IPS-18c (cell line): Measurements from ENCODE around the gene SCAPER.
"Not testable (repeated sequence)": the region's sequence is repeated elsewhere in the genome, so short reads cannot be mapped to it uniquely, and the experiment has no call there.

Experiments
- H3K4me3 ChIP-seq: 2 replicates; pipeline ENCODE4 v1.7.0; 2013; ENCODE audit warnings: low read depth, mild to moderate bottlenecking, low read length, moderate library complexity; ENCODE audit not compliant: insufficient read depth
- H3K9me3 ChIP-seq: one replicate; pipeline ENCODE4 v1.6.1; 2013; ENCODE audit warnings: mild to moderate bottlenecking, low read length, moderate library complexity; ENCODE audit not compliant: control insufficient read depth, insufficient read depth

Gene SCAPER

DNA sequence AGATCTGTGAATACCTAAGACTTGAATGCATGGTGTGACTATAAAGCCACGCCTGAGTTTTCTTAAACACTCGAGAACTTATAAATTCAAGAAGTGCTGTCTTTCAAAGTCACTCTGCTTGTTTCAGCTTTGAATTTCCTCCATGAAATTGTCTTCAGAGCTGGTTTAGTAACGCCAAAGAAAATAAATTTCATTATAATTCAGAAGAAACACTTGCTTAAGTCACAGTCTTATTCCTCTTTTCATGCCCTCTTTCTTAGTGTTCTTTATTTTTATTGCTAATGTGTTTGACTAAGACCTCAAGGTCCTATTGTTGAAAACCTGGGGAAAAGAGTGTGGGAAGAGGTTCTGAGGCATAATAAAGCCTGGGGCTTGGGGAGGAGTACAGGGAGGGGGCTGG lies 23.1 kb upstream of the SCAPER start:
- Histone ChIP-seq H3K9me3 (peaks cover 4% of the 10 kb centered on the region), H3K4me3 (no peak overlapping the region)

DNA sequence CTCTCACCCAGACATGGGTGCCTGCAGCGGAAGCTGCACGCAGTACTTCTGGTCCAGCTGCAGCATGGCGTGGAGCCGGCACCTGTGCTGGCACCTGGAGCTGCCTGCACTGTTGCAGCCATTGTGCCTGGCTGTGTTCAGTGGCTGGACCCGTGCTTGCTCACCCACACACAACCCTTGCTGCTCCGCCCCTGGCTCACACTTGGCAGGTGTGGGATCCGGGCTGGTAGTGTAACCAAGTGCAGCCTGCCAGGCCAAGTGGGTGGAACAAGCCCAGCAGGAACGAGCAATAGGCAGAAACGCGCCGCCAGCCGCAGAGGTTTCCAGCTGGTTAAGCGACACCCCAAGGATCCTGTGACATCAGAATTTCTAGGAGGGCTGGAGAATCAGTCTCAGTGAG lies 11.2 kb upstream of the SCAPER start:
- Histone ChIP-seq H3K4me3 (no peak overlapping the region), H3K9me3 (no peaks in the 10 kb centered on the region)

DNA sequence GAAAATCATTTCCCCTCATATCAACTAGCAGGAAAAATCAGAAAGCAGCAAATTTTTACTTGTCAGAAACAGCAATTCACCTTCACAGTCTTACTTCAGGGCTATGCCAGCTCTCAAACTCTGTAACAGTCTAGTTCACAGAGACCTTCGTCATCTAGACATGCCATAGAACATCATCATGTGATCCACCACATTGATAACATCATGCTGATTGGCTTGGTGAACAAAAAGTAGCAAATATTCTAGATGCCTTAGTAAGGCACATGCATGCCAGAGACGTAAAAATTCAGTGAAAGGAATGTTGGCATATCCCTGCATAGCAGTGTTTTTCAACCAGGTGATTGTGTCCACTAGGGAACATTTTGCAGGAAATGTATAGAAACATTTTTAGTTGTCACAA lies 8.6 kb upstream of the SCAPER start:
- Histone ChIP-seq H3K4me3 (no peak overlapping the region), H3K9me3 (no peaks in the 10 kb centered on the region)

DNA sequence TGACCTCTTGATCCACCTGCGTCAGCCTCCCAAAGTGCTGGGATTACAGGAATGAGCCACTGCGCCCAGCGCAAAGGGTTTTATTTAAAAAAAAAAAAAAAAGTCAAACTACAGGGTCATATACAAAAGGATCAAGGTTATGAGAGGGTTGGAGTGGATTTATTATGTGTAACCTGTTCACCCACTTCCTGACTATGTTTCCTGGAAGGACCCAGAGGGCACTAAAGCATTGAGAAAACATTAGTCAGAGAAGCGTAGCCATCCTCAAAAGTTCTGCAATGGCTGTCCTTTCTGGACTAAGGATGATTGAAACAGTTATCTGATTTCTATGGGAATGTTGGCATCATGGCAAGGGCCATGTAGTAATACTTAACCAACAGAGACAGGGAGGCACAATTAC lies 7.3 kb upstream of the SCAPER start:
- no peak overlapping the region for H3K4me3 ChIP-seq

DNA sequence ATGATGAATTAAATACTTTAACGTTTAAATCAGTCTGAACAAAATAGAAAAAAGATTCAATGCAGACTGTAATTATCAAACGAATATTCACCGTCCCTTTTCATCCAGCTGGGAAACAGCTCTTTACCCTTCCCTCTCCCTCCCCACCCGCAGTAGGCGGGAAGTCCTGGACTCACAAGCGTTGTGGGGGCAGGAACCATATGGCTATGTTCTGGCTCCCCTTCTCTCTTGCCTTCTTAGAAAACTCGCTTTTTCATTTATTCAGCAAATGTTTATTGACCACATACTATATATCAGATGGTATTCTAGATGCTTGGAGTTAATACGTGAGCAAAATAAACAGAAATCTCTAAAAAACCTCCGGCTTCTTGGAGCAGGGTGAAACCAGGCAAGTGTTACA lies 715 bp upstream of the SCAPER start:
- peak overlapping the region; percentile 80; the same call in 1 of the 2 replicates for H3K4me3 ChIP-seq
- H3K9me3 ChIP-seq, result no peaks in the 10 kb centered on the region

More for the DNA sequence above, 7.3 kb upstream of the SCAPER start:
- H3K9me3 ChIP-seq, result no peaks in the 10 kb centered on the region

DNA sequence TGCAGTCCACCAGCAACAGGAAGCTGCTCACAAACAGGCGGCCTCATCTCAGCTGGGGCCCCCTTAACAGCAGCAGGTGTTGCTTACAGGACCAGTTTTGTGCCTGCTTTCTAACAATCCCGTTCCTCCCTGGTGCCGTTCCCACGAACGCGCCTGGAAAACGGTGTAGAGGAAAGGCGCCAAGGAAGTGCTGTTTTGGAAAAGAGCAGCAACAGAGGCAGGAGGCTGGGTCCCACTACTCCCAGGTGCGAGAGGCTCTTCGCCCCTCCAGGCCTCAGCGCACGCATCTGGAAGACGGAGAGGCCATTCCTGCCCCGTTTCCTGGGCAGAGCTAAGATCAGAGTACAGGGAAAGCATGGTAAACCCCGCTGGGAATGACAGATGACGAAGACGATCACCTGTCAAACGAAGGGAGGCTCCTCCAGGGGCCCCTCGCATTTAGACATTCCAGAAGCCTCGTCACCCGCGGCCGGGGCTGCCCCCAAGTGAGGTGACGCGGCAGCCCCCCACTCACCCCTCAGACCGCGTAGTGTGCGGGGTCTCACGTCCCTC lies 603 bp downstream of the SCAPER start:
- peak overlapping the region; percentile 80 for H3K4me3 ChIP-seq

DNA sequence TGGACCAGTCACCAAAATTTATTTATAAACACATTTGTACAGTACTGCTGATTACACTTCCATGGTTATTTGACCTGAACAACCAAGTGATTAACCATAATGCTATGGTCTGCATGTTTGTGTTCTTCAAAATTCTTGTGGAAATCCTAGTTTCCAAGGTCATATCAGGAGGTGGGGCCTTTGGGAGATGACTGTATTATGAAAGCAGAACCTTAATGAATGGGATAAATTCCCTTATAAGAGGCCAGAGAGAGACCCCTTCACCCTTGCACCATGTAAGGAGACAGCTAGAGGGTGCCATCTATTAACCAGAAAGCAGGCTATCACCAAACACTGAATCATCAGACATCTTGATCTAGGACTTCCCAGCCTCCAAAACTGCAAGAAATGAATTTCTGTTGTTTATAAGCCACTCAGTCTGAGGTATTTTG lies 1.9 kb downstream of the SCAPER start:
- no peak overlapping the region for H3K4me3 ChIP-seq
- peaks cover 2% of the 10 kb centered on the region for H3K9me3 ChIP-seq

More for the DNA sequence above, 603 bp downstream of the SCAPER start:
- no peaks in the 10 kb centered on the region for H3K9me3 ChIP-seq

DNA sequence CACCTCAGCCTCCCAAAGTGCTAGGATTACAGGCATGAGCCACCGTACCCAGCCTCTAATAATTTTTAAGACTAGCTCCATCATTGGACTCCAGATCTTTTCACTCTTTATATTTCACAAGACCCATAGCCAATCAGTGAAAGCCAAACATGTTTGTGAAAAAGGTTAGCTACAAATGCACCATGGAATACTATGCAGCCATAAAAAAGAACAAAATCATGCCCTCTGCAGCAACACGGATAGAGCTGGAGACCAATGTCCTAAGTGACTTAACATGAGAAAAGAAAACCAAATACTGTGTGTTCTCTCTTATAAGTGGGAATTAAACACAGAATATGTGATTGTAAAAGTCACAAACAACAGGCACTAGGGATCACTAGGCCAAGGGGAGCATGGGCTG lies 3.2 kb downstream of the SCAPER start:
- H3K9me3 ChIP-seq, result peaks cover 2% of the 10 kb centered on the region
- no peak overlapping the region for H3K4me3 ChIP-seq

DNA sequence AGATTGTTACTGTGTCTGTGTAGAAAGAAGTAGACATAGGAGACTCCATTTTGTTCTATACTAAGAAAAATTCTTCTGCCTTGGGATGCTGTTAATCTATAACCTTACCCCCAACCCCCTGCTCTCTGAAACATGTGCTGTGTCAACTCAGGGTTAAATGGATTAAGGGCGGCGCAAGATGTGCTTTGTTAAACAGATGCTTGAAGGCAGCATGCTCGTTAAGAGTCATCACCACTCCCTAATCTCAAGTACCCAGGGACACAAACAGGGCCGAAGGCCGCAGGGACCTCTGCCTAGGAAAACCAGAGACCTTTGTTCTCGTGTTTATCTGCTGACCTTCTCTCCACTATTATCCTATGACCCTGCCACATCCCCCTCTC lies 5.2 kb downstream of the SCAPER start:
- not testable (repeated sequence) for H3K4me3 ChIP-seq, H3K9me3 ChIP-seq

DNA sequence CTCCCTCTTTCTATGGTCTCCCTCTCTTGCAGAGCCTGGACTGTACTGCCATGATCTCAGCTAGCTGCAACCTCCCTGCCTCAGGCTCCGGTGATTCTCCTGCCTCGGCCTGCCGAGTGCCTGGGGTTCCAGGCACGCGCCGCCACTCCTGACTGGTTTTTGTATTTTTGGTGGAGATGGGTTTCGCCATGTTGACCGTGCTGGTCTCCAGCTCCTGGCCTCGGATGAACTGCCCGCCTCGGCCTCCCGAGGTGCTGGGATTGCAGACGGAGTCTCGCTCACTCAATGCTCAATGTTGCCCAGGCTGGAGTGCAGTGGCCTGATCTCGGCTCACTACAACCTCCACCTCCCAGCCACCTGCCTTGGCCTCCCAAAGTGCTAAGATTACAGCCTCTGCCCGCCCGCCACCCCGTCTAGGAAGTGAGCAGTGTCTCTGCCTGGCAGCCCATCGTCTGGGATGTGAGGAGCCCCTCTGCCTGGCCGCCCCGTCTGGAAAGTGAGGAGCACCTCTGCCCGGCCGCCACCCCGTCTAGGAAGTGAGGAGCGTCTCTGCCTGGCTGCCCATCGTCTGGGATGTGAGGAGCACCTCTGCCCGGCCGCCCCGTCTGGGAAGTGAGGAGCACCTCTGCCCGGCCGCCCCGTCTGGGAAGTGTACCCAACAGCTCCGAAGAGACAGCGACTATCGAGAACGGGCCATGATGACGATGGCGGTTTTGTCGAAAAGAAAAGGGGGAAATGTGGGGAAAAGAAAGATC lies 5.8 kb downstream of the SCAPER start:
- not testable (repeated sequence) for H3K9me3 ChIP-seq

DNA sequence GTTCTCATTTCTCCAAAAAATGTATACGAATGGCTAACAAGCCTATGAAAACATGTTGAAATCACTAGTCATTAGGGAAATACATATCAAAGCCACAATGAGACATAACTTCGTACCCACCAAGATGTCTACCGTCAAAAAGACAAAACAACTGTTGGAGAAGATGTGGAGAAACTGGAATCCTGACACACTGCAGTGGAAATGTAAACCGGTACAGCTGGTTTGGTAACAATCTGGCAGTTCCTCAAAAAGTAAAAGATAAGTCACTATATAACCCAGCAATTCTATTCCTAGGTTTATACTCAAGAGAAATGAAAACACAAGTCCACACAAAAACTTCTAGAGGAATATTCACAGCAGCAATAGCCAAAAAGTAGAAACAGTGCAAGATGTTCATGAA lies 7.0 kb downstream of the SCAPER start:
- H3K9me3 ChIP-seq, result peaks cover 2% of the 10 kb centered on the region
- no peak overlapping the region for H3K4me3 ChIP-seq

More for the DNA sequence above, 5.8 kb downstream of the SCAPER start:
- H3K4me3 ChIP-seq, result not testable (repeated sequence)

DNA sequence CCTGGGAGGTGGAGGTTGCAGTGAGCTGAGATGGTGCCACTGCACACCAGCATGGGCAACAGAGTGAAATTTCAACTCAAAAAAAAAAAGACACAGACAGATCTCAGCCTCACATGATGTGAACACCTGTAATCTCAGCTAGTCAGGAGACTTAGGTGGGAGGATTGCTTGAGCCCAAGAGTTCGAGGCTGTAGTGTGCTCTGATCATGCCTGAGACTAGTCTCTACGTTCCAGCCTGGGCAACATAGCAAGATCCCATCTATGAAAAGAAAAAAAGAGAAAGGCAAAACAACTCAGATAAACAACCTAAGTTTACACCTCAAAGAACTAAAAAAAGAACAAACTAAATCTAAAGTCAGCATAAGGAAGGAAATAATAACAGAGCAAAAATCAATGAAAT lies 11.0 kb downstream of the SCAPER start:
- Histone ChIP-seq H3K4me3 (no peak overlapping the region), H3K9me3 (peaks cover 2% of the 10 kb centered on the region)

DNA sequence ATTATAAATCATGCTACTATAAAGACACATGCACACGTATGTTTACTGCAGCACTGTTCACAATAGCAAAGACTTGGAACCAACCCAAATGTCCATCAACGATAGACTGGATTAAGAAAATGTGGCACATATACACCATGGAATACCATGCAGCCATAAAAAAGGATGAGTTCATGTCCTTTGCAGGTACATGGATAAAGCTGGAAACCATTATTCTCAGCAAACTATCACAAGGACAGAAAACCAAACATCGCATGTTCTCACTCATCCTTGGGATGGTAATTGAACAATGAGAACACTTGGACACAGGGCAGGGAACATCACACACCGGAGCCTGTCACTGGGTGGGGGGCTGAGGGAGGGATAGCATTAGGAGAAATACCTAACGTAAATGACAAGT lies 12.3 kb downstream of the SCAPER start:
- H3K4me3 ChIP-seq, H3K9me3 ChIP-seq: not testable (repeated sequence)

DNA sequence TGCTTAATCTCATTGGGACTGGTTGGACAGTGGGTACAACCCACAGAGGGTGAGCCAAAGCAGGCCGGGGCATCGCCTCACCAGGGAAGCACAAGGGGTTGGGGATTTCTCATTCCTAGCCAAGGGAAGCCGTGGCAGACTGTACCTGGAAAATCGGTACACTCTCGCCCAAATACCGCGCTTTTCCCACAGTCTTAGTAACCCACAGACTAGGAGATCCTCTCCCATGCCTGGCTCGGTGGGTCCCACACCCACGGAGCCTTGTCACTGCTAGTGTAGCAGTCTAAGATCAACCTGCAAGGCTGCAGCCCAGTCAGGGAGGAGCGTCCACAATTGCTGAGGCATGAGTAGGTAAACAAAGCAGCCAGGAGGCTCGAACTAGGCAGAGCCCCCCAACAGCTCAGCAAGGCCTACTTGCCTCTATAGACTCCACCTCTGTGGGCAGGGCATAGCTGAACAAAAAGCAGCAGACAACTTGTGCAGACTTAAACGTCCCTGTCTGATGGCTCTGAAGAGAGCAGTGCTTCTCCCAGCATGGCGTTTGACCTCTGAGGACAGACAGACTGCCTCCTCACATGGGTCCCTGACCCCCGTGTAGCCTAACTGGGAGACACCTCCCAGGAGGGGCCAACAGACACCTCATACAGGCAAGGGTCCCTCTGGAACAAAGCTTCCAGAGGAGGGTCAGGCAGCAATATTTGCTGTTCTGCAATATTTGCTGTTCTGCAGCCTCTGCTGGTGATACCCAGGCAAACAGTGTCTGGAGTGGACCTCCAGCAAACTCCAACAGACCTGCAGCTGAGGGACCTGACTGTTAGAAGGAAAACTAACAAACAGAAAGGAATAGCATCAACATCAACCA lies 17.6 kb downstream of the SCAPER start:
- H3K9me3 ChIP-seq, H3K4me3 ChIP-seq: not testable (repeated sequence)

DNA sequence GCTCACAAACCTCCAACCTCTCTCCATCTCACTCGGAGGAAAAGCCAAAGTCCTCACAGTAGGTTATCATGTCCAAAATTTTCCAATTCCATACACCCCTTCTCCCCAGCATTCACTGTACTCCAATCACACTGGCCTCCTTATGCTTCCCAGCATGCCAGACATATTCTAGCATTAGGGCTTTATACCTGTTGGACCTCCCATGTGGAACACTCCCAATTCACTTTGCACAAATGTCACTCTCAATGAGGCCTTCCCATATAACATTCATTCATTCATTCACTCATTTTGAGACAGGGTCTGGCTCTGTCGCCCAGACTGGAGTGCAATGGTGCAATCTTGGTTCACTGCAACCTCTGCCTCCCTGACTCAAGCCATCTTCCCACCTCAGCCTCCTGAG lies 19.9 kb downstream of the SCAPER start:
- no peak overlapping the region for H3K4me3 ChIP-seq
- no peaks in the 10 kb centered on the region for H3K9me3 ChIP-seq

DNA sequence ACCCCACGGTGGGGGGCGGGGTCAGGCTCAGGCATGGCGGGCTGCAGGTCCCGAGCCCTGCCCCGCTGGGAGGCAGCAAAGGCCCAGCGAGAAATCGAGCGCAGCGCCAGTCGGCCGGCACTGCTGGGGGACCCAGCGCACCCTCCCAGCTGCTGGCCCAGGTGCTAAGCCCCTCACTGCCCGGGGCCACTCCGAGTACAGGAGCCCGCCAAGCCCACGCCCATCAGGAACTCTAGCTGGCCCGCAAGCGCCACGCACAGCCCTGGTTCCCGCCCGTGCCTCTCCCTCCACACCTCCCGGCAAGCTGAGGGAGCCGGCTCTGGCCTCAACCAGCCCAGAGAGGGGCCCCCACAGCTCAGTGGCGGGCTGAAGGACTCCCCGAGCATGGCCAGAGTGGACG lies 29.2 kb downstream of the SCAPER start:
- no peaks in the 10 kb centered on the region for H3K9me3 ChIP-seq

DNA sequence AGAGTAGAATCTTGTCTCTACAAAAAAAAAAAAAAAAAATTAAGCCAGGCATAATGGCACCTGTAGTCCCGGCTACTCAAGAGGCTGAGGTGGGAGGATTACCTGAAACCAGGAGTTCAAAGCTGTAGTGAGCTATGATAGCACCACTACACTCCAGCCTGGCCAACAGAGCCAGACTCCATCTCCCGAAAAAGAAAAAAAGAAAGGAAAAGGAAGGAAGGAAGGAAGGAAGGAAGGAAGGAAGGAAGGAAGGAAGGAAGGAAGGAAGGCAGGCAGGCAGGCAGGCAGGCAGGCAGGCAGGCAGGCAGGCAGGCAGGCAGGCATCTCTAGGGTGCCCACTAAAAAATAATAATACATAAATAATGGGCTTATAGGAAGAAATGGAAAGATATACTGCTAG lies 32.1 kb downstream of the SCAPER start:
- not testable (repeated sequence) for H3K9me3 ChIP-seq, H3K4me3 ChIP-seq

More for the DNA sequence above, 29.2 kb downstream of the SCAPER start:
- H3K4me3 ChIP-seq, result no peak overlapping the region

DNA sequence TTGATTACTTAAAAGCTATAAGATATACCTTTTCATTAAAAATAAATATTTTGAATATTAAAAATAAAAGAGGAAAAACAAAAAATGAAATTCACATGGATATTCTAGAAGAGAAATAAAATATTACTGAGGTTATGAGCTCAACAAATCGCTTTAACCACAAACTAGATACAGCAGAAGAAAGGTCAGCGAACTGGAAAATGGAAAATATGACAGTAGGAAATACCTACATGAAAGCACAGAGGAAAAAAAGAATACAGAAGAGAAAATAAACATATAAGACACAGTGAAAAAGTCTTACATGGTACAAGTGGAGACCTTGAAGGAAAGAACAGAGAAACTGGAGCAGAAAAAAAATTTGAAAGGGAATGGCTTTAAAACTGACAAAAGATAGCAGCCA lies 33.2 kb downstream of the SCAPER start:
- Histone ChIP-seq H3K9me3 (no peaks in the 10 kb centered on the region), H3K4me3 (no peak overlapping the region)
